Measurements from ENCODE around the gene STX18. TPM values are rescaled to one million over a fixed set of nuclear protein-coding genes. Genes with fewer than 3 reads are reported as not detected.

Gene STX18
- total and polyA plus RNA-seq, 2 experiments from 2014 or later, result 15.9 to 18.1 TPM

GRCh38 chr4:4456351-4456750, 85.5 kb downstream of the STX18 start:
- ATAC-seq (no peak), DNase-seq (ENCODE audit: low spot score) (no peak)
- H3K79me2 ChIP-seq (replicated peaks; ENCODE audit: insufficient read depth), result no peaks in the 10 kb centered on the region
- Mint-ChIP-seq H3K4me1 (peaks cover 34% of the 10 kb centered on the region), H3K27ac (no peak overlapping the region), H3K4me3 (no peak overlapping the region), H3K36me3 (ENCODE audit: low read depth) (peaks cover 10% of the 10 kb centered on the region), H3K9me3 (no peaks in the 10 kb centered on the region), H3K27me3 (ENCODE audit: insufficient read depth, low read depth, poor library complexity) (peaks cover 3% of the 10 kb centered on the region)
- no peak overlapping the region for H3K4me3 ChIP-seq
- H3K4me1 ChIP-seq (ENCODE audit: insufficient read depth), result peaks cover 46% of the 10 kb centered on the region
- H3K9me2 ChIP-seq (ENCODE audit: insufficient read depth), result no peaks in the 10 kb centered on the region
- 0 out of 2 replicates have a peak, but pooled peaks cover 5% of the 10 kb centered on the region for H3F3A ChIP-seq (replicated peaks; ENCODE audit: low read depth)
- H3K27me3 ChIP-seq (ENCODE audit: insufficient read depth), result no peaks in the 10 kb centered on the region
- no peak overlapping the region for H2AFZ ChIP-seq
- H3K4me2 ChIP-seq, result no peak overlapping the region
- TF ChIP-seq, protein P1, sequence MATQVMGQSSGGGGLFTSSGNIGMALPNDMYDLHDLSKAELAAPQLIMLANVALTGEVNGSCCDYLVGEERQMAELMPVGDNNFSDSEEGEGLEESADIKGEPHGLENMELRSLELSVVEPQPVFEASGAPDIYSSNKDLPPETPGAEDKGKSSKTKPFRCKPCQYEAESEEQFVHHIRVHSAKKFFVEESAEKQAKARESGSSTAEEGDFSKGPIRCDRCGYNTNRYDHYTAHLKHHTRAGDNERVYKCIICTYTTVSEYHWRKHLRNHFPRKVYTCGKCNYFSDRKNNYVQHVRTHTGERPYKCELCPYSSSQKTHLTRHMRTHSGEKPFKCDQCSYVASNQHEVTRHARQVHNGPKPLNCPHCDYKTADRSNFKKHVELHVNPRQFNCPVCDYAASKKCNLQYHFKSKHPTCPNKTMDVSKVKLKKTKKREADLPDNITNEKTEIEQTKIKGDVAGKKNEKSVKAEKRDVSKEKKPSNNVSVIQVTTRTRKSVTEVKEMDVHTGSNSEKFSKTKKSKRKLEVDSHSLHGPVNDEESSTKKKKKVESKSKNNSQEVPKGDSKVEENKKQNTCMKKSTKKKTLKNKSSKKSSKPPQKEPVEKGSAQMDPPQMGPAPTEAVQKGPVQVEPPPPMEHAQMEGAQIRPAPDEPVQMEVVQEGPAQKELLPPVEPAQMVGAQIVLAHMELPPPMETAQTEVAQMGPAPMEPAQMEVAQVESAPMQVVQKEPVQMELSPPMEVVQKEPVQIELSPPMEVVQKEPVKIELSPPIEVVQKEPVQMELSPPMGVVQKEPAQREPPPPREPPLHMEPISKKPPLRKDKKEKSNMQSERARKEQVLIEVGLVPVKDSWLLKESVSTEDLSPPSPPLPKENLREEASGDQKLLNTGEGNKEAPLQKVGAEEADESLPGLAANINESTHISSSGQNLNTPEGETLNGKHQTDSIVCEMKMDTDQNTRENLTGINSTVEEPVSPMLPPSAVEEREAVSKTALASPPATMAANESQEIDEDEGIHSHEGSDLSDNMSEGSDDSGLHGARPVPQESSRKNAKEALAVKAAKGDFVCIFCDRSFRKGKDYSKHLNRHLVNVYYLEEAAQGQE (IDR thresholded peaks at IDR 0.05; ENCODE audit: unreplicated experiment), result no peak
- no peak for TF ChIP-seq EZH2phosphoT487 (IDR thresholded peaks at IDR 0.05; ENCODE audit: unreplicated experiment)
- no peak for TF ChIP-seq EZH2 (IDR thresholded peaks at IDR 0.05; ENCODE audit: low read depth, unreplicated experiment)
- TF ChIP-seq JUNB (IDR thresholded peaks at IDR 0.05; ENCODE audit: unreplicated experiment), result no peak
- TF ChIP-seq NANOG (IDR thresholded peaks at IDR 0.05; ENCODE audit: borderline replicate concordance), result no peak
- no peak for TF ChIP-seq ZNF331 (CRISPR knock-in tag; IDR thresholded peaks at IDR 0.05; ENCODE audit: low read depth)
- TF ChIP-seq STAT1 (IDR thresholded peaks at IDR 0.05; ENCODE audit: unreplicated experiment), result no peak
- TF ChIP-seq CREB1 (CRISPR knock-in tag; IDR thresholded peaks at IDR 0.05; ENCODE audit: low read depth), result no peak
- TF ChIP-seq, protein P2, sequence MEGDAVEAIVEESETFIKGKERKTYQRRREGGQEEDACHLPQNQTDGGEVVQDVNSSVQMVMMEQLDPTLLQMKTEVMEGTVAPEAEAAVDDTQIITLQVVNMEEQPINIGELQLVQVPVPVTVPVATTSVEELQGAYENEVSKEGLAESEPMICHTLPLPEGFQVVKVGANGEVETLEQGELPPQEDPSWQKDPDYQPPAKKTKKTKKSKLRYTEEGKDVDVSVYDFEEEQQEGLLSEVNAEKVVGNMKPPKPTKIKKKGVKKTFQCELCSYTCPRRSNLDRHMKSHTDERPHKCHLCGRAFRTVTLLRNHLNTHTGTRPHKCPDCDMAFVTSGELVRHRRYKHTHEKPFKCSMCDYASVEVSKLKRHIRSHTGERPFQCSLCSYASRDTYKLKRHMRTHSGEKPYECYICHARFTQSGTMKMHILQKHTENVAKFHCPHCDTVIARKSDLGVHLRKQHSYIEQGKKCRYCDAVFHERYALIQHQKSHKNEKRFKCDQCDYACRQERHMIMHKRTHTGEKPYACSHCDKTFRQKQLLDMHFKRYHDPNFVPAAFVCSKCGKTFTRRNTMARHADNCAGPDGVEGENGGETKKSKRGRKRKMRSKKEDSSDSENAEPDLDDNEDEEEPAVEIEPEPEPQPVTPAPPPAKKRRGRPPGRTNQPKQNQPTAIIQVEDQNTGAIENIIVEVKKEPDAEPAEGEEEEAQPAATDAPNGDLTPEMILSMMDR (conservative IDR thresholded peaks at IDR 0.05; ENCODE audit: low read depth in 2 of 2), result no peak
- TF ChIP-seq, protein P3, sequence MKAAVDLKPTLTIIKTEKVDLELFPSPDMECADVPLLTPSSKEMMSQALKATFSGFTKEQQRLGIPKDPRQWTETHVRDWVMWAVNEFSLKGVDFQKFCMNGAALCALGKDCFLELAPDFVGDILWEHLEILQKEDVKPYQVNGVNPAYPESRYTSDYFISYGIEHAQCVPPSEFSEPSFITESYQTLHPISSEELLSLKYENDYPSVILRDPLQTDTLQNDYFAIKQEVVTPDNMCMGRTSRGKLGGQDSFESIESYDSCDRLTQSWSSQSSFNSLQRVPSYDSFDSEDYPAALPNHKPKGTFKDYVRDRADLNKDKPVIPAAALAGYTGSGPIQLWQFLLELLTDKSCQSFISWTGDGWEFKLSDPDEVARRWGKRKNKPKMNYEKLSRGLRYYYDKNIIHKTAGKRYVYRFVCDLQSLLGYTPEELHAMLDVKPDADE (IDR thresholded peaks at IDR 0.05), result no peak
- TF ChIP-seq, protein P4, sequence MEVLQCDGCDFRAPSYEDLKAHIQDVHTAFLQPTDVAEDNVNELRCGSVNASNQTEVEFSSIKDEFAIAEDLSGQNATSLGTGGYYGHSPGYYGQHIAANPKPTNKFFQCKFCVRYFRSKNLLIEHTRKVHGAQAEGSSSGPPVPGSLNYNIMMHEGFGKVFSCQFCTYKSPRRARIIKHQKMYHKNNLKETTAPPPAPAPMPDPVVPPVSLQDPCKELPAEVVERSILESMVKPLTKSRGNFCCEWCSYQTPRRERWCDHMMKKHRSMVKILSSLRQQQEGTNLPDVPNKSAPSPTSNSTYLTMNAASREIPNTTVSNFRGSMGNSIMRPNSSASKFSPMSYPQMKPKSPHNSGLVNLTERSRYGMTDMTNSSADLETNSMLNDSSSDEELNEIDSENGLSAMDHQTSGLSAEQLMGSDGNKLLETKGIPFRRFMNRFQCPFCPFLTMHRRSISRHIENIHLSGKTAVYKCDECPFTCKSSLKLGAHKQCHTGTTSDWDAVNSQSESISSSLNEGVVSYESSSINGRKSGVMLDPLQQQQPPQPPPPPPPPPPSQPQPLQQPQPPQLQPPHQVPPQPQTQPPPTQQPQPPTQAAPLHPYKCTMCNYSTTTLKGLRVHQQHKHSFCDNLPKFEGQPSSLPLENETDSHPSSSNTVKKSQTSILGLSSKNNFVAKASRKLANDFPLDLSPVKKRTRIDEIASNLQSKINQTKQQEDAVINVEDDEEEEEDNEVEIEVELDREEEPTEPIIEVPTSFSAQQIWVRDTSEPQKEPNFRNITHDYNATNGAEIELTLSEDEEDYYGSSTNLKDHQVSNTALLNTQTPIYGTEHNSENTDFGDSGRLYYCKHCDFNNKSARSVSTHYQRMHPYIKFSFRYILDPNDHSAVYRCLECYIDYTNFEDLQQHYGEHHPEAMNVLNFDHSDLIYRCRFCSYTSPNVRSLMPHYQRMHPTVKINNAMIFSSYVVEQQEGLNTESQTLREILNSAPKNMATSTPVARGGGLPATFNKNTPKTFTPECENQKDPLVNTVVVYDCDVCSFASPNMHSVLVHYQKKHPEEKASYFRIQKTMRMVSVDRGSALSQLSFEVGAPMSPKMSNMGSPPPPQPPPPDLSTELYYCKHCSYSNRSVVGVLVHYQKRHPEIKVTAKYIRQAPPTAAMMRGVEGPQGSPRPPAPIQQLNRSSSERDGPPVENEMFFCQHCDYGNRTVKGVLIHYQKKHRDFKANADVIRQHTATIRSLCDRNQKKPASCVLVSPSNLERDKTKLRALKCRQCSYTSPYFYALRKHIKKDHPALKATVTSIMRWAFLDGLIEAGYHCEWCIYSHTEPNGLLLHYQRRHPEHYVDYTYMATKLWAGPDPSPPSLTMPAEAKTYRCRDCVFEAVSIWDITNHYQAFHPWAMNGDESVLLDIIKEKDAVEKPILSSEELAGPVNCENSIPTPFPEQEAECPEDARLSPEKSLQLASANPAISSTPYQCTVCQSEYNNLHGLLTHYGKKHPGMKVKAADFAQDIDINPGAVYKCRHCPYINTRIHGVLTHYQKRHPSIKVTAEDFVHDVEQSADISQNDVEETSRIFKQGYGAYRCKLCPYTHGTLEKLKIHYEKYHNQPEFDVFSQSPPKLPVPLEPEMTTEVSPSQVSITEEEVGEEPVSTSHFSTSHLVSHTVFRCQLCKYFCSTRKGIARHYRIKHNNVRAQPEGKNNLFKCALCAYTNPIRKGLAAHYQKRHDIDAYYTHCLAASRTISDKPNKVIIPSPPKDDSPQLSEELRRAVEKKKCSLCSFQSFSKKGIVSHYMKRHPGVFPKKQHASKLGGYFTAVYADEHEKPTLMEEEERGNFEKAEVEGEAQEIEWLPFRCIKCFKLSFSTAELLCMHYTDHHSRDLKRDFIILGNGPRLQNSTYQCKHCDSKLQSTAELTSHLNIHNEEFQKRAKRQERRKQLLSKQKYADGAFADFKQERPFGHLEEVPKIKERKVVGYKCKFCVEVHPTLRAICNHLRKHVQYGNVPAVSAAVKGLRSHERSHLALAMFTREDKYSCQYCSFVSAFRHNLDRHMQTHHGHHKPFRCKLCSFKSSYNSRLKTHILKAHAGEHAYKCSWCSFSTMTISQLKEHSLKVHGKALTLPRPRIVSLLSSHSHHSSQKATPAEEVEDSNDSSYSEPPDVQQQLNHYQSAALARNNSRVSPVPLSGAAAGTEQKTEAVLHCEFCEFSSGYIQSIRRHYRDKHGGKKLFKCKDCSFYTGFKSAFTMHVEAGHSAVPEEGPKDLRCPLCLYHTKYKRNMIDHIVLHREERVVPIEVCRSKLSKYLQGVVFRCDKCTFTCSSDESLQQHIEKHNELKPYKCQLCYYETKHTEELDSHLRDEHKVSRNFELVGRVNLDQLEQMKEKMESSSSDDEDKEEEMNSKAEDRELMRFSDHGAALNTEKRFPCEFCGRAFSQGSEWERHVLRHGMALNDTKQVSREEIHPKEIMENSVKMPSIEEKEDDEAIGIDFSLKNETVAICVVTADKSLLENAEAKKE (CRISPR knock-in tag; IDR thresholded peaks at IDR 0.05), result no peak
- no peak for TF ChIP-seq ZNF114 (CRISPR knock-in tag; IDR thresholded peaks at IDR 0.05)
- no peak for TF ChIP-seq POLR2AphosphoS5 (IDR thresholded peaks at IDR 0.05; ENCODE audit: low read depth)
- no peak overlapping the region for H3K27ac ChIP-seq (ENCODE audit: low read depth)
- no peaks in the 10 kb centered on the region for H3K36me3 ChIP-seq (ENCODE audit: insufficient read depth)
- no peaks in the 10 kb centered on the region for H4K20me1 ChIP-seq (replicated peaks; ENCODE audit: insufficient read depth)
